GM12891 (cell line): ENCODE results near the gene SCNN1B.

Source experiments
- PAX5 ChIP-seq: IDR thresholded peaks from 2 replicates; pipeline ENCODE4 v1.6.1; 2011; ENCODE audit warnings: low read length, moderate library complexity, mild to moderate bottlenecking; ENCODE audit not compliant: insufficient read depth, severe bottlenecking
- POLR2A ChIP-seq: IDR thresholded peaks from 2 replicates; pipeline ENCODE4 v1.6.1; 2011; ENCODE audit warnings: low read depth, low read length, control low read depth
- POLR2AphosphoS5 ChIP-seq: IDR thresholded peaks from 2 replicates; pipeline ENCODE4 v1.6.1; 2011; ENCODE audit warnings: low read depth, low read length, control low read depth
- TAF1 ChIP-seq: IDR thresholded peaks from 2 replicates; pipeline ENCODE4 v1.6.1; 2011; ENCODE audit warnings: low read depth, low read length, control low read depth

DNA sequence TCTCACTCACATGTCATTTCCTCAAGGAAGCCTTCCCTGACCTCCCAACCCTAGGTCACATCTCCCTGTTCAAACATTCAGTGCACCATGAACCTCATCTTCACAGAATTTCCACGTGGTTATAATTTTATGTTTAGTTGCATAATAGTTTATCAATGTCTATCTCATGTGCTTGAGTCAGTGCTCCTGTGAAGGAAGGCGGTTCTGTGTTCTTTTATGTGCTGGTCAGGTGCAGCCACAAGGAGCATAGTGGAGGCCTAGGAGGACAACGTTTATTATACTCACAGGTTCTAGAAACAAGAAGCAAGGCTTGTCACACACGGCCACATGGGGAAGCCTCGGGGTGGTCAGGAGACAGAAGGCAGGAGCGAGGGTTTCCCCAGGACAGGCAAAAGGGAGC is 34.5 kb upstream of the SCNN1B start:
- TF ChIP-seq POLR2AphosphoS5 (no peak), POLR2A (no peak), TAF1 (no peak), PAX5 (no peak)
